Measurements from ENCODE around the gene NUCKS1.

DNA sequence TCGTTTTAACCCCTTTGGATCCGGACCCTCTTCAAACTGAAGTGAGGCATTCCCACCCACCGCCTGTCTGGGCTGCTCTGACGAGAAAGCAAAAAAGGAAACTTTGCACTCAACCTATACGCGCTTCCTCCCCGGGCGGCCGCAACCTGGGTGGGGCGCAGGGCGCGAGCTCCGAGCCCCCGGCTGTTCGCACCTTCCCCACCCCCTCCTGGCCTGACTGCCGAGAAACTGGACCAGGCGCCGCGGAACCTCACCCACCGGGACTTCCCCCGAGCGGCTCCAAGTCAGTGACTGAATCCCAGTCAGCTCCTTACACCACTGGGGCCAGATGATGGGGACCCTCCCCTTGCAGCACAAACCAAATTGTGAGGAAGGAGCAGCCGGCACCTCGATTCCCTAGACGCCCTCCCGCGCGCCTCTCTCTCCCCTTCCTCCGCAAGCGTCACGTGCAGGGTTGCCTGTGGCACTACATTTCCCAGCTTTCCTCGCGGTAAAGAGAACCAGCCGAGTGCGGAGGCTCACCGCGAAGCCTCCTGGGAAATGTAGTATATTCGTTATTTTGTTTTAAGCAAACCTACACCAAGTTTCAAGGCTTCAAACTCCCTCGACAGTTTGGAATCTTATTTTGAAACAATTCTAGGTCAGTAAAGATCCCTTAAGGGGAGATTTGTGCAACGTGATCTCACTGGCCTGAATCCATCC is 25.2 kb upstream of the NUCKS1 start, which contains the start of gene RAB29:
- TF ChIP-seq, protein P1, sequence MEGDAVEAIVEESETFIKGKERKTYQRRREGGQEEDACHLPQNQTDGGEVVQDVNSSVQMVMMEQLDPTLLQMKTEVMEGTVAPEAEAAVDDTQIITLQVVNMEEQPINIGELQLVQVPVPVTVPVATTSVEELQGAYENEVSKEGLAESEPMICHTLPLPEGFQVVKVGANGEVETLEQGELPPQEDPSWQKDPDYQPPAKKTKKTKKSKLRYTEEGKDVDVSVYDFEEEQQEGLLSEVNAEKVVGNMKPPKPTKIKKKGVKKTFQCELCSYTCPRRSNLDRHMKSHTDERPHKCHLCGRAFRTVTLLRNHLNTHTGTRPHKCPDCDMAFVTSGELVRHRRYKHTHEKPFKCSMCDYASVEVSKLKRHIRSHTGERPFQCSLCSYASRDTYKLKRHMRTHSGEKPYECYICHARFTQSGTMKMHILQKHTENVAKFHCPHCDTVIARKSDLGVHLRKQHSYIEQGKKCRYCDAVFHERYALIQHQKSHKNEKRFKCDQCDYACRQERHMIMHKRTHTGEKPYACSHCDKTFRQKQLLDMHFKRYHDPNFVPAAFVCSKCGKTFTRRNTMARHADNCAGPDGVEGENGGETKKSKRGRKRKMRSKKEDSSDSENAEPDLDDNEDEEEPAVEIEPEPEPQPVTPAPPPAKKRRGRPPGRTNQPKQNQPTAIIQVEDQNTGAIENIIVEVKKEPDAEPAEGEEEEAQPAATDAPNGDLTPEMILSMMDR (conservative IDR thresholded peaks at IDR 0.05 in 1 of 2, IDR thresholded peaks at IDR 0.05 in 1 of 2; ENCODE audit: extremely low read depth in 1 of 2, insufficient read depth in 1 of 2, low read depth in 1 of 2, low read length in 2 of 2) = no peak
- TF ChIP-seq EZH2 (IDR thresholded peaks at IDR 0.05; ENCODE audit: borderline replicate concordance, low read length) = no peak
